Lower lobe of right lung (tissue), 2 donors: Measurements from ENCODE around the gene MSL3B.

Source experiments
- ATAC-seq, 2 donors: fragments of 200-7000 bp; cut with Tn5 transposase; one replicate each; pipeline ENCODE4 v1.9.1; 2020 to 2022; ENCODE audit warnings: mild to moderate bottlenecking in 2 of 2, moderate library complexity in 2 of 2
- DNase-seq: peaks from one replicate; pipeline ENCODE4 v3.0.0-alpha.2; 2020
- H3K27ac ChIP-seq: fragments of 200-600 bp; one replicate; pipeline ENCODE4 v1.8.0; 2022
- H3K27me3 ChIP-seq: fragments of 200-600 bp; one replicate; pipeline ENCODE4 v1.8.0; 2022; ENCODE audit warnings: low read depth
- H3K36me3 ChIP-seq: fragments of 200-600 bp; one replicate; pipeline ENCODE4 v1.8.0; 2022; ENCODE audit warnings: mild to moderate bottlenecking
- H3K4me1 ChIP-seq: fragments of 200-600 bp; one replicate; pipeline ENCODE4 v1.8.0; 2022
- H3K4me3 ChIP-seq: fragments of 200-600 bp; one replicate; pipeline ENCODE4 v1.8.0; 2022; ENCODE audit warnings: mild to moderate bottlenecking
- H3K9me3 ChIP-seq: fragments of 200-600 bp; one replicate; pipeline ENCODE4 v1.8.0; 2022
- intact Hi-C: fragments of 100-400 bp; cut with DNase I; formaldehyde crosslinking; loops from one replicate; pipeline ENCODE4 v1.11.0; 2022
- TF ChIP-seq, protein P1 (sequence below): fragments of 200-600 bp; IDR thresholded peaks from one replicate; pipeline ENCODE4 v1.8.0; 2022; ENCODE audit warnings: antibody characterized with exemption, mild to moderate bottlenecking
- donor health status: DM: no; HTN: yes; CAD: no; lungs with severe emphysema.

The MSL3B gene

DNA sequence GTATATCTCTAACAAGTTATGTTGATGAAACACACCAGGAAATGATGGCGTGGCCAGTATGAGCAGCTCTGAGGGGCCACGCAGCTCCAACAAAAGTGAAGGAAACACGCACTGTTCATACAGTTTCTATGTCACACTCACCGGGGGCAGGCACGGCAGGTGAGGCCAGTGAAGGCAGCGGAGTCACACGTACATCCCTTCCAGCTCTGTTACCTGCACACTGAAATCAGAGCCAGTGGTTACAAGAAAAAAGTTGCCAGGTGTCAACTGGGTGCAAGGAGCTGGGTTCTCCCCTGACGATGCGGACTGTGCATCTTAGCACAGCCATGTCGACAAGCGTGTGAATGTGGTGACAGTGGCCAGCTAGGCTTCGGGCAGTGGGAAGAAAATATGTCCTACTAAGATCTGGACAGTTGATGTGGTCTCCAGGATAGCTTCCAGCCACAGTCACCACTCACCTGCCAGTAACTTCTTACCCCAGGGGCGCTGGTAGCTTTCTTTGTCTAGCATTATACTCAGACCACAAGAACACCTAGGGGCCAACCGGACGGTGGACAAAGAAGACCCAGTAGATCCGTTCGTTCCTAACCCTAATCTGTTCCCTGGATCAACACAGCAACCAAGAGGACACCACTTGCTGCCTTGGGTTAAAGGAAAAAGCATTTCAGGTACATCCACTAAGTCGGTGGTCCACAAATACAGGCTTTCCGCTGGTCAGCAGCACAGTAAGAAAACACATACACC lies 23.9 kb downstream of the MSL3B start:
- no peak for DNase-seq
- intact Hi-C loops = no loop called here
- no peaks in the 10 kb centered on the region for H3K36me3 ChIP-seq
- H3K27ac ChIP-seq = no peak overlapping the region
- TF ChIP-seq, protein P1, sequence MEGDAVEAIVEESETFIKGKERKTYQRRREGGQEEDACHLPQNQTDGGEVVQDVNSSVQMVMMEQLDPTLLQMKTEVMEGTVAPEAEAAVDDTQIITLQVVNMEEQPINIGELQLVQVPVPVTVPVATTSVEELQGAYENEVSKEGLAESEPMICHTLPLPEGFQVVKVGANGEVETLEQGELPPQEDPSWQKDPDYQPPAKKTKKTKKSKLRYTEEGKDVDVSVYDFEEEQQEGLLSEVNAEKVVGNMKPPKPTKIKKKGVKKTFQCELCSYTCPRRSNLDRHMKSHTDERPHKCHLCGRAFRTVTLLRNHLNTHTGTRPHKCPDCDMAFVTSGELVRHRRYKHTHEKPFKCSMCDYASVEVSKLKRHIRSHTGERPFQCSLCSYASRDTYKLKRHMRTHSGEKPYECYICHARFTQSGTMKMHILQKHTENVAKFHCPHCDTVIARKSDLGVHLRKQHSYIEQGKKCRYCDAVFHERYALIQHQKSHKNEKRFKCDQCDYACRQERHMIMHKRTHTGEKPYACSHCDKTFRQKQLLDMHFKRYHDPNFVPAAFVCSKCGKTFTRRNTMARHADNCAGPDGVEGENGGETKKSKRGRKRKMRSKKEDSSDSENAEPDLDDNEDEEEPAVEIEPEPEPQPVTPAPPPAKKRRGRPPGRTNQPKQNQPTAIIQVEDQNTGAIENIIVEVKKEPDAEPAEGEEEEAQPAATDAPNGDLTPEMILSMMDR = no peak
- H3K4me1 ChIP-seq = no peaks in the 10 kb centered on the region
- ATAC-seq = no peak
- H3K9me3 ChIP-seq = no peaks in the 10 kb centered on the region
- no peaks in the 10 kb centered on the region for H3K27me3 ChIP-seq
- H3K4me3 ChIP-seq = no peak overlapping the region

DNA sequence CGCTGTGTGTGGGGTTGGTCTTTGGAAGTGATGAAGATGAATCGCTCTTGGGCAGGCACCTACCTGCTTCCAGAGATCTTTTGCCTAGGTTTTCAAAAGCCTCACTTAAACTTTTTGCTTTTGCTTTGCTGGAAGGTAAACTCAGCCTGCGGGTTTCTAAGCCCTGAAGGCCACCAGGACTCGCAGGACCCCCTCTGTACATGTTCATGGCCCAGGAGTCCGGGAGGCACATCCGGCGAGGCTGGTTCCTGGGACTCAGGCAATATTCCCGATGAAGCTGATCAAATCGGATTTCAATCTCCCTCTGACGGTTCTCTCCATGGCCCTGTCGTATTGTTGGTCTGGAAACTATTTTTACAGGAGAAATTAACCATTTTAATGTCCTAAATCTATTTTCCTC lies 27.0 kb downstream of the MSL3B start:
- ATAC-seq (no peak), DNase-seq (no peak)
- TF ChIP-seq, protein P1 = no peak
- H3K27ac ChIP-seq = no peak overlapping the region
- H3K4me3 ChIP-seq = no peak overlapping the region
- H3K9me3 ChIP-seq = no peaks in the 10 kb centered on the region
- no peaks in the 10 kb centered on the region for H3K27me3 ChIP-seq
- intact Hi-C loops = no loop called here
- no peaks in the 10 kb centered on the region for H3K36me3 ChIP-seq
- H3K4me1 ChIP-seq = no peaks in the 10 kb centered on the region

DNA sequence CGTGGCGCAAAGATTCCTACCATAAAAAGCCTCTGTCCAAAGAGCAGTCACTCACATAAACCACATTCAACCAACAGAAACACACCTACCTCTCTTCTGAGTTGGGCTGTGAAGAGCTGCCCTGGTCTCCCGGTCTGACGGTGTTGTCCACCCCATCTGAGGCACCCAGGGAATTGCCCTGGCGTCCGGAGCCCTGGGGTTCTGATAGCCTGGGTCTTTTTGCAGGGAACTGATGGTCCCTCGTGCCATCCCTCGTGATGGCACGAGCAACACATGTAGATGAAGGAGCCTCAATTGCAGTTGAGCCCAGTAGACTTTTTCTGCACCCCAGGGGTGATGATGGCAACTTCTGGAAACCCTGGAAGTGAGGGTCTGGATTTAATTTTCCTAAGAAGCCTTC lies 27.7 kb downstream of the MSL3B start:
- Histone ChIP-seq H3K4me1 (no peaks in the 10 kb centered on the region), H3K36me3 (no peaks in the 10 kb centered on the region), H3K9me3 (no peaks in the 10 kb centered on the region), H3K27ac (no peak overlapping the region), H3K4me3 (no peak overlapping the region), H3K27me3 (no peaks in the 10 kb centered on the region)
- DNase-seq (no peak), ATAC-seq (no peak)
- TF ChIP-seq, protein P1 = no peak
- intact Hi-C loops = no loop called here

DNA sequence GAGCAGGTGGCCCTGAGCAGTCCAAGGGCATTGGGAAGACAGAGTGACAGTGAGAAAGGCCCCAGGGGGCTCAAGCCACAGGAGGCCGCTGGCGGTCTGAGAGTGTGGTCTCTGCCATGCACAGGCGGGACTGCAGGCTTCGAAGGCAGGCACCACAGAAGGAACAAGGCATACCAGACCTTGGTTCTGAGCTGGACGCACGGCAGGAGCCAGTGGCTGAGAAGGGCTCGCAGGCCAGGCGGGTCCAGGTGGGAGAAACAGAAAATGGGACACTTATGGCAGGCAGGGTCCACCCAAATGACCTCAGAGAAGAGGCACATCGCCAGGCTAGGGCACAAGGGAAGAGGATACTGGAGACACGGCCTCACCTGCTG lies 28.8 kb downstream of the MSL3B start:
- TF ChIP-seq, protein P1 = no peak
- Histone ChIP-seq H3K27ac (no peak overlapping the region), H3K4me1 (no peaks in the 10 kb centered on the region), H3K36me3 (no peaks in the 10 kb centered on the region), H3K4me3 (no peak overlapping the region), H3K27me3 (no peaks in the 10 kb centered on the region), H3K9me3 (no peaks in the 10 kb centered on the region)
- ATAC-seq (no peak), DNase-seq (no peak)
- intact Hi-C loops = no loop called here

DNA sequence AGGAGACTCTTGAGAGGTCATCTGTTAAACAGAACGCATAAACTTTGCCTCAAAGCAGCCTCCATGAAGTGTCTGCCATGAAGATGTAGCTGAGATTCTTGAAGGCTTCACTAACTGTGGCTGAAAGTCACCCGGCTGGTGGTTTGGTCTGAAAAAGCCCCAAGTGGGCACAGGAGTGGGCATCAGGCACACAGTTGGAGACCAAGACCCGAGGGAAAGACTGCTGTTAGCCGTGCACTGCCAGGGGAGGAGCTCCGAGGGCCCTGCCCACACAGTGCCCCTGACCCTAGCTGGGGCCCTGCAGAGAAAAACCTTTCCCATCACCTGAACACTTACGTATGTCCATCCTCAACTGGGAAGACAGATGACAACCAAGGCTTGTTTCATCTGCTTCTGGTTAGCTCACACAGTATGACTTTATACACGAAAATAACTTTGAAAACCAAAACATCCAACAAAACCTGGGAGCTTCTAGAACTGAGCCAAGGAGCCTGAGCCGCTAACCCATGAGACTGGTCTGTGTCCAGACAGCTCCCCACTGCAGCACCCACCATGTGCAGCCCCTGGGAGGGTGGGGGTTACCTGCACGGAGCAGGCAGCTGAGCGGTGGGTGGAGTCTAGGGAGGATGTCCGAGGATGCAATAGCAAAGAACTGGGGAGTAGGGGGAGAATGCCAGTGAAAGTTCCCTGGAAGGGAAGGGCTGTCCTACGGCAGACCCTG lies 29.3 kb downstream of the MSL3B start:
- intact Hi-C loops = no loop called here
- DNase-seq (no peak), ATAC-seq (no peak)
- no peaks in the 10 kb centered on the region for H3K4me1 ChIP-seq
- no peak overlapping the region for H3K4me3 ChIP-seq
- no peaks in the 10 kb centered on the region for H3K9me3 ChIP-seq
- H3K27me3 ChIP-seq = no peaks in the 10 kb centered on the region
- TF ChIP-seq, protein P1 = no peak
- no peaks in the 10 kb centered on the region for H3K36me3 ChIP-seq
- H3K27ac ChIP-seq = no peak overlapping the region
